Measurements from ENCODE around the gene BRD3OS.

The BRD3OS gene

DNA sequence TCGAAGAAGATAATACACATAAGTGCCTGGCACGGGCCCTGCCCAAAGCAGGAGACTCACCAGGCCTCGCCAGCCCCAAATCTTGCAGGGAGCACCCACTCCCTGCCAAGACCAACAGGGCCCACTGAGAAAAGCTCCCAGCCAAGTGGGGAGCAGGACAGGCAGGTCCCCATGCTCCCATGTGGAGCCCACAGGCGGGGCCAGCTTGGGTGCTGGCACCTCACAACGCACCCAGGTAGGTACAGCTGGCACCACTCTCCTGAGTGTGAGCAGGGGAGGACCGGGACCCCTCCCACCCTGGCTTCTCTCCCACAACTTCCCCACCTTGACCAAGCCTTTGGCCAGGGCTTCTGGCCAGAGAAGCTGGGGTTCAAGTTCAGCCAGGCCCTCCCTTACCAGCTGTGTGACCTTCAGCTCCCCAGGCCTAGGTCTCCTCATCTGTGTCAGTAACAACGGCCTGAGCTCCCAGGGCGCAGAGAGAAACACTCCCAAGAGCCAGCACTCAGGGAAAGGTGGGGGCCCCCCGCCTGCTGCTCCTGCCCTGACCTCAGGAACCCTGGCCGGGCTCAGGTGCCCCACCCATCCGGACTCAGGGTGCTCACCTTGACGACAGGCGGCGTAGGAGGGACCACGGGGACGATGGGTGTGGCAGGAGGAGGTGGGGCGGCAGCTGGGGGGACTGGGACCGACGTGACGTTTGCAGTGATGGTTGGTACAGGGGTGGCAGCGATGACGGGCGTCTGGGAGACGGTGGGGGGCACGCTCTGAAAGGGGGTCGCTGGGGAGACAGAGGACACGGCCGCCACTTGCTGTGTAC is 24.7 kb downstream of the BRD3OS start:
- in situ Hi-C loops (cut with MboI; ENCODE audit: low sequenced_read_pairs): no loop called here

DNA sequence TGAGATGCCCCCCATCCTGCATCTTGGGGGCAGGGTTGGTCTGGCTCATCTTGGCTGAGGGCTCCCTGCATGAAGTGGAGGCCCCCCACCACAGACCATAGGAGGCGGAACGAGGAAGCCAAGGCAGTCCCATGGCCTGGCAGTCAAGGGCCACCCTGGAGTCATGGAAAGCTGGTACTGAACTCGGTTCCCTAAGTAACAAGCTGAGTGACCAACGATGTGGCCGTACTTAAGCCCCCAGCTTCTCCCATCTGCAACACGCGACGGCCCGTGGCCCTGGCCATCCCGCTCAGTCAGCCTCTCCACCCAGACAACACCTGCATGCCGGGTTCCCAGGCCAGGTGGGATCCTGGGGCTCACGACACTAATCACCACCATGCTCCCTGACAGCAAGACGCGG is 25.4 kb downstream of the BRD3OS start:
- in situ Hi-C loops (cut with MboI; ENCODE audit: low sequenced_read_pairs): no loop called here

DNA sequence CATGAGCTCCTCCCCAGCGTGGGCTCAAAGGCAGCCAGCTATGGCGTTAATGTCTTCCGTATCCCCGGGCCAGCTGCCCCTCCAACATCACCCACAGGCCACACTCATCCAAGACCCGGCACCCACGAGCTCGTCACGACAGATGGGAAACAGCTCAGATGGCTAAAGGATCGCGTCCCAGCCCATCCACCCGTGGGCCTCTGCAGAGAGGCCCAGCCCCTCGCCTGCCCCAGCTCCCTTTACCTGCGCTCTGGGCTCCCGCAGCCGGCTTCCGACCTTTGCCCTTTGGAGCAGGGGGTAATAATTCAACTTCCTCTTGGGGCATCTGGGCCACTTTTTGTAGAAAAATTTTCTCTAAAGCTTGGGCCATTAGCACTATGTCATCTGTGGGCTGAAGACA is 26.0 kb downstream of the BRD3OS start:
- in situ Hi-C loops (cut with MboI; ENCODE audit: low sequenced_read_pairs): no loop called here

DNA sequence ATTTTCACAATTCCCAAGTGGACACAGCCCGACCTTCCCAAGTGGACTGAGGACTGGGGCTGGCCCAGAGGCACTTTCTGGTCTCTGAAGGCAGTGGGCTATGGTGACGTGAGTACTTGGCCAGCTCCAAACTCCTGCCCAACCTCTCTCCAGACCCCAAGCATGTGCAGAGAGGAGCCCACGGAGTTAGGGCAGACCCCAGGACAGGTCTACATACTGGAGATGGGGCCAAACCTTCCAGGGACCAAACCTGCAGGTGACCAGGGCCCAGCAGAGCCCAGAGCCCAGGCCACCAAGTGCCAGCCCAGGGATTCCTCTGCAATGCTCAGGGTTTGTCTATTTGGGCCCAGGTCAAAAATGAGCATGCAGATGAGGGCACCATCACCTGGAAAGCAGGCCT is 27.2 kb downstream of the BRD3OS start:
- in situ Hi-C loops (cut with MboI; ENCODE audit: low sequenced_read_pairs): no loop called here

DNA sequence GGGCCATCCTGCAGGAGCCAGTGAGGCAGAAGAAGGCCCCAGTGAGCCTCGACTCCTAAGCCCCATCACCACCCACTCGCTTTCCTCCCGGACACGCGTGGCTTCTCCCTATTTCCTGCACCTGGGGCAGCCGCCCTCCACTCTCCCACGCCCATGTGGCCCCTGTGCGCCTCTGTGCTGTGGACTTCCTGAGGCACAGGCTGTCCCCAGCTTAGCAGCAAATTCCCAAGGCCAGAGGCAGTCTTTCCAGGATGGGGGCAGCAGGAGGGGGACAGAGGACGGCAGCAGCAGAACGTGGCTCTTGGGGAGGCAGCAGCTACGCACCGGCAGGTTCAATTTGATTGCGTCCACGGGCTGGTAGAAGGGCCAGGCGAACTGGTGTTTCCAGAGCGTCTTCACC is 27.7 kb downstream of the BRD3OS start:
- in situ Hi-C loops (cut with MboI; ENCODE audit: low sequenced_read_pairs): no loop called here

DNA sequence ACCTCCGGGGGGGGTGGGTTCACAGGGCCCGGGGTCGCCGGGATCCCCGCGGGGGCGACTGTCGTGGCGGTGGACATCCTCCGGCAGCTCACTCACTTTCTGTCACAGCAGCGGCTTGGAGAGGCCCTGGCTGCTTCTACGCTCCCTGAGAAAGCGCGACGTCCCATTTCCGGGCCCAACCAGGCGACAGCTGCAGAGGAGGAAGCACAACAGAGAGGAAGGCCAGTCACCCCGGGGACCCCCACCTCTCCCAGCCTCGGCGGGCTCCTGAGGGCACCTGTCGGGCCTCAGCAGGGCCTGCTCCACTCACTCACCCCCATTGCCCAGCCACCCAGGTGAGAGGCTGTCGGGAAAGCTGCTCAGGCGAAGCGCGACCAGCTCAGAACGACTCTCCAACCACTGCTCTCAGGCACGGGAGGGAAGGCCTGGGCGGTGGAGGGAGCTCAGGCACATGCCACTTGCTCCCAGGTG is 28.2 kb downstream of the BRD3OS start:
- in situ Hi-C loops (cut with MboI; ENCODE audit: low sequenced_read_pairs): no loop called here

DNA sequence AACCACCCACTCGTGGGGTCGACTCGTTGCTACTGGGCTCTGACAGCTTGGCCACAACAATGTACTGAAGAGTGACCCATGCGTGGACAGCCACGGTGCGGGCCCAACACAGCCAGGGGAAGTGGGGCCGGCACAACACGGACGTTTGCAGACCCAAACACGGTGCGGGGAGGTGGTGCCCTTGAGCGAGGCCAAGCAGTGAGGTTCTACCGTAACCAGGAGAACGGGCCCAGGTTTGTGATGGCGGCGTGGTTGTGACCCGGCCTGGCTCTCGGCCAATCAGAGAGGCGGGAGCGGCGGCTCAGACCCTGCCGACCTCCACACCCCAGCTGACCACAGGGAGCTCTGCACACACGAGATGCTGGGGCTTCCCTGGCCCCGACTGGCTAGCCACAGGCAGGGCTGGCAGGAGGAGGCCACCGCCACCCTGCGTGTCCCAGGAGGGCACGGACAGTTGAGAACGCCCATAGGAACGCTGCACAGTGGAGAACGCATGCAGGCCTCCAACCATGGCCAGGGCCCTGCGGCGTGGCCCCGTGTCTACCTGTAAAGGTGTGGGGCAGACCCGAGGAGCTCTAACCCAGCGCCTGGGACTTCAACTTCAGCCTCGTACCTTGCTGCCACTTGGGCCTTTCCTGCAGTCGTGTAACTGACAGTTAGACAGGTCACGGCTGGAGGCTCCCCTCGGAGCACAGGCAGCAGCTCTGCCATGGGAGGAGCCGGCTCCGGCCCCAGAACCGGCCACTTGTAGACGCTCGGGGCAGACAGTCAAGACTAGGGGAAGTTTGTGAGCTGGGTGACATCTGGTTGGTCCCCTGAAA is 28.9 kb downstream of the BRD3OS start:
- in situ Hi-C loops (cut with MboI; ENCODE audit: low sequenced_read_pairs): no loop called here

DNA sequence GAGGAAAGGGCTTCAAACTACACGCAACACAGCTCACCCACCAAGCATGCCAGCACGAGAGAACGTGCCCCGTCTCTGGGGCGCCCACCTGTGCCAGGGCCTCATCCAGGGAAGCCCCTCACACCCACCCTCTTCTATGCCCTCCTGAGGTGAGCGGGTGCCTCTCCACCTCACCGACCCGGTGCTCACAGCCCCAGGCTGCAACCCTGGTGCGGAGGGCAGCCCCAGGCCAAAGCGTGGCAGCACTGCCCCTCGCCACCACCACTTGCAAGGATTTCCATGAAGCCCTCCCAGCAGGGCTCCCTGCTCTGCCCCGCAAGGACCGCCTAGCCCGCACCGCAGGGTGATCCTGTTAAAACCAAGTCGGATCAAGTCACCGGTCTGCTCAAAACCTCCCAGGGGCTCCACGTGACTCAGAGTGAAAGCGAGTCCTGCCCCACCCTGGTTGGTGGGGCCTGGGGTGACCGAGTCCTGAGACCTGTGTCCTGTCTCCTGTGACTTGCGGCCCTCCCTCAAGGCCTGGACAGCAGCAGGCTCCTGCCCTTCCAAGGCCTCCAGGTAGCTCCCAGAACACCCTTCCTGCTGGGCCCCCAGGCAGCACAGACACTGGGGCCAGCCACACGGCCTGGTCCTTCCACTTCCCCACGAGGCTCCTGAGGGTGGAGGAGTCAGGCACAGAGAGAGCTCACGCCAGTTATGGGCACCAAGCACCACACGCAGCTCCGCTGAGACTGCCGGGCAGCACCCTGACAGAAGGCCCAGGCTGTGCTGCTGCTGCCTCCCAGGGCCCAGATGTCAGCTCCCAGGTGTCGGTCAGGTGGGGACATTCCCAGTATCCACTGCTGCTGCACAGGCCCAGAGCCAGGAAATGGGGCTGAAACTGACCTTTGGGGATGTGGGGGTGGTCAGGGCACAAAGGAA is 29.9 kb downstream of the BRD3OS start:
- in situ Hi-C loops (cut with MboI; ENCODE audit: low sequenced_read_pairs): no loop called here

DNA sequence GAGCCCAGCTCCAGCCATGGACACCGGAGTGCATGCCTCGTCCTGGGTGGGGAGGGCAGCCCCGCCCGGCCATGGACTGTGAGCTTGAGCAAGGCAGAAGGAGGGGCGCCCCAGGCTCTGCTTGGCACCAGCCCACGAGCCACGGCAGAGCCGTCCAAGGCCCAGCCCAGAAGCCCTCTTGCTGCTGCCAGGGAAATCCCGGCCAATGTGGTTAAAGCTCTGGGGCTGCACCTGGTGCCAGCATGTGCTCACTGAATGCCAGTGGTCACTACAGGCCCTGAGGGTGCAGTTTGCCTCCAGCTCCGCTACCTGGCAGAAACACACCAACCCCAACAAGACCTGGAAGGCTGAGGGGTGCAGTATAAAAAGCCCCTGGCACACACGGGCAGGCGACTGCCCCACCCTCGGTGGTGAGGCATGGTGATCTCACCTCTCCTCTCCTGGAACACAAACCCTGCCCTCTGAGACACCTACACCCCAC is 30.7 kb downstream of the BRD3OS start:
- in situ Hi-C loops (cut with MboI; ENCODE audit: low sequenced_read_pairs): no loop called here

DNA sequence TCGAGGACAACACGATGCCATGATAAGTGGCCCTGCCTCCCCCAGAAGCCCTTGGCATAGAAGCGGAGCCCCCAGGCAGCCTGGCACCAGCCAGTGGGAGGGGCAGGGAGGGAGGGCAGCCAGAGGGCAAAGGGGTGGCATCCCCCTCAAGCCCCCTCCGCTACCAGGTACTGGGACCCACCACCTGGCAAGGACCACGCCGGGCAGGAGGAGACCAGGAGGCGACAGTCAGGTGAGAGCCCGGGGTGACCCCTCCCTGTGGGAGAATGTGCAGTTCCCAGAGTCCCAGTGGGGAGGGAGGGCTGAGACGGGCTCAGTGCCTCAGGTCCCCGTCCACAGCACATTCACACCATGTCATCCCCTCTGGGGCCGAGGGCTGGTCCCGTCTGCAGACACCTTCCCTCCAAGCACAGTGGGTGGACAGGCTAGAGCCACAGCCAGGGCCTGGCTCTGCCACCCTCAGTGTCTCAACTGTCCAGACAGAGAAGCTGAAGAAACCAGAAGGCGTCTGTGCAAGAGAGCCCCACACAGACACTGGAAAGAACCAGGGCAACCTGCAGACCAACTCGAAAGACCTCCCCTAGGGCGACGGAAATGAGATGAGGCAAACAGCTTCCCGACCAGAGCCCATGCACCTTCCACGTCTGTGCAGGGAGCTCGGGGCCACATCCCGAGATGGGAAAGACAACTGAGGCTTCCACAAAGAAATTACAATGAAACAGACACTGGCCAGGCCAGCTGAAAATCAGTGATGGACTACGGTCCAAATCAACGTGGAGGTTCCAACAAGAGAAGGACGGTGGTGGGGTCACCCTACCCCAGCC is 31.4 kb downstream of the BRD3OS start:
- in situ Hi-C loops (cut with MboI; ENCODE audit: low sequenced_read_pairs): no loop called here

DNA sequence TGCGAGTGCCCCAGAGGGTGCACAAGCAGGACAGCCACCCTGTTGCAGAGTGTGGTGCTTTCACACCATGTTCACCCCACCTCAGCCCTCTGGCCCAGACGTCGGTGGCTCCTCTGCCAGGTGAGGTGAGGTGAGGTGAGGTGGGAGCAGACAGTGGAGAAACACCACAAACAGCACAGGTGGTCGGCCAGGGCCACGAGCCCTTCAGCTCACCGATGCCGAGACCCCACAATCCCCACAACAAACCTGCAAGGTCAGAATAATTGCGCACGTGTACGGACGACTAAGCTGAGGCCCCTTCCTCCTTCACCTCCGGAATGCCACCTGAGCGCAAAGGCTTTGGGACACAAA is 32.0 kb downstream of the BRD3OS start:
- in situ Hi-C loops (cut with MboI; ENCODE audit: low sequenced_read_pairs): no loop called here

DNA sequence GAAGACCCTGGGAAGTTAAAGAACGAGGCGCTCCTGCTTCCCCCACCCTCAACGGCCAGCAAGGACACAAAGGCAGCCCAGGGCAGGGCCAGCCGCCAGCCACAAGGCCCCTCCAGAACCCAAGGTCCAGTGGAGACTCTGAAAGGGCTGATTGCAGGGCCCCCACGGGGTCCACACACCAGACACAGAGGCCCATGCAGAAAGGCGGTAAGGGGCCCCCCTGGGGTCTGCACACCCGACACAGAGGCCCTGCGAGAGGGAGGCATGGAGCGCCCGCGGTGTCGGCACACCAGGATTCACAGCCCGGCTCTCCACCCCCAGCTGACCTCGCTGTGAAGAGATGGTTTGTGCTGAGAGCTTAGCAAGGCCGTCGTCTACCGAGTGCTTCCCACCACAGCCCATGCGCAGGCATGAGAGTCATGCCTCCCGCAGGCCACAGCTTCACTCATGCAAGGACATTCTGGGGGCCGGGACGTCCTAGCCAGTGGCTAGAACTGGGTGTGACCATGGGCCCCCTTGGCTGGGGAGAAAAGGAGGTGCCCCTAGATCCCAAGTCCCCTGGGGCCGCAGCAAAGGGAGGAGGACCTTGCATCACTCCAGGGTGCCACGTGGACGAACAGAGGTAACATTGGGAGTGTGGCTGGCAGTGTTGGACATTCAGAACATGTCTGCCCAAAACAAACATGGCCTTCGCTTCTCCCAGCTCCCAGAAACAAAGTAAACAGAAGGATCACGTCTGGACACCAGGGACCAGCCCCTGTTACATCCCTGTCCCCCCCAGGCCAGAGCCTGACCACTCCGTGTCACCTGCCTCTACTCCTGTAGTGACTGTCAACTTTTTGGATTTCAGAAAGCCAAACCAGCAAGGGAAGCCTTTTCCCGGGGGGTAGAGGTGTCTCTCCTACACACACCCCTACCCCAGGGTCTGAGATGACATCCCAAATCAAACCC is 32.7 kb downstream of the BRD3OS start:
- in situ Hi-C loops (cut with MboI; ENCODE audit: low sequenced_read_pairs): no loop called here

DNA sequence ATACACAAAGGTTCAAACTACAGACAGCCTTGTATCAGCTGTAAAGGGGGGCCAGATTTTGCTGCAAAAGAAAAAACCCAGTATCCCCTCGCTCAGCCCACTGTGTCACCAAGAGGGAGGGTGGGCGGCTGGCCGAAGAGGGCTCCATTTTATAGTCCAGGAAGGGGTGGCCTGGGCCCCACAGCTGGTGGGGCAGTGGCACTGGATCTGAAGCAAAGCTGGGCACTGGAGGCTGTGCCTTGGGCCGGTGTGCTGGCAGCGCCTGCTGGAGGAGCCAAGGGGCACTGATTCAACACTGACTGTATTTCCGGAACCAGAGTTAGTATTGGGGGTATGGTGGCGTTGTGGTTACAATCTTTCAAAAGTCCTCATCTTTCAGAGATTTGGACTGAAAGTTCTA is 33.4 kb downstream of the BRD3OS start:
- in situ Hi-C loops (cut with MboI; ENCODE audit: low sequenced_read_pairs): no loop called here

DNA sequence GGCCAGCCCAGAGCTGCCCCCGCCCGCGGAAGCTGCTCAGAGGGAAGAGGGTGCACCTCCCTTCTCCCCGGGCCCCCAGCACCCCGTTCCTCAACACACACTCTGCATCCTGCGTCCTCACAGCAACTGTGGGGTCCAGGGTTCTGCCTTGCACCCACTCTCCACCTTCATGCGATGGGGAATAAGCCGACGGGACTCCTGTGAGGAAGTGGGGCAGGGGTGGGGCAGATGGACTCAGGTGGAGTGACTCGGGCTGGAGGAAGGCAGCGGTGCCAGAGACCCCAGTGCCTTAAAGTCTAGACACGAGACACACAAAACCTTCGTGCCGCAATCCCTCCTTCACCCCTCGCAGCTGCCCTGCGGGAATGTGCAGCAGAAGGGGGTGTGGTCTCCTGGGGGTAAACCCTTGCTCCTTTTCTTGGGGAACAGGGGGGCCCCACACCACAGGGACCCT is 33.9 kb downstream of the BRD3OS start:
- in situ Hi-C loops (cut with MboI; ENCODE audit: low sequenced_read_pairs): no loop called here

DNA sequence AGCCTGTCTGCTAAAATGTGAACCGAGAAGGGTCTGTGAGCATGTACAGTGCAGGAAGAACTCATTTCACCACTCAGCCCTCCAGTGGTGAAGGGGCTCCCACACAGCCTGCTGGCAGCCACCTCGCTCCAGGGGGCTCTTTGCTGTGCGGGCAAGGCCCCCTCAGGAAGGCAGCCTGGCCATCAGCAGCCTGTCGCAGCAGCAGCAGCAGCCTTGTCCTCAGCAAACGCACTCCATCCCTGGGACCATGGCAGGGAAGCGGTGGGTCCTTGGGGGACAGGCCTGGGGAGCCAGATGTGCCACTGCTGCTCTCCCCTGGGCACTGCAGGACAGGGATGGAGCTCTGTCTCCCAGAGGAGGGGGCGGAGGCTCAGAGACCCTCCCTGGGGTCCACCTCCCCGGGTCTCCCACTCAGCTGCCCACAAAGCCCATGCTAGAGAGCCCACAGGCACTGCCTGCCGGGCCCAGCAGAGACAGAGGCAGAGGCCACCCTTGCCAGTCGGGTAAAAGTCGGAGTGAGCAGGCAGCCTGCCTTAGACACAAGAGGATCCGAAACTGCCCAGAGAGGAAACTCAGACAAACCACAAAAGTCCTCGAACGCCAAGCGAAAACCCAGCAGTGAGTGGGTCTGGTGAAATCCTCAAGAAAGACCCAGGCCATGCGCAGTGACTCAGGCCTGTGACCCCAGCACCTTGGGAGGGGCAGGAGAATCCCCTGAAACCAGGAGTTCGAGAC is 34.5 kb downstream of the BRD3OS start:
- in situ Hi-C loops (cut with MboI; ENCODE audit: low sequenced_read_pairs): no loop called here

DNA sequence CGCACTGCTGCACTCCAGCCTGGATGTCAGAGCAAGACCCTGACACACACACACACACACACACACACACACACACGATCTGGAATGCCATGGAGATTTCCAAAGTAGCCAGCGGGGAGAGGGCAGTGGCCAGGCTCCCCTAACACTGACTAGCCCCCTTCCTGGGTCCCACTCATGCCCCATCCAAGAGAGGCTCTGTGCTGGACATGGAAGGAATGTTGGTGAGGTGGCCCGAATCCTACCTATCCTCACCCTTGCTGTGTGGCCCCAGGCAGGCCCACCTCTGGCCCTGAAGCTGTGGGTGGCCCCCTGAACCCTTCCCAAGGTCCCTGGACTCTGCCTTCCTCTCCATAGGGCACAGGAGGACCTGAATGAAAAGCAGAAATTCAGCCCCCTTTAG is 35.3 kb downstream of the BRD3OS start:
- in situ Hi-C loops (cut with MboI; ENCODE audit: low sequenced_read_pairs): no loop called here

DNA sequence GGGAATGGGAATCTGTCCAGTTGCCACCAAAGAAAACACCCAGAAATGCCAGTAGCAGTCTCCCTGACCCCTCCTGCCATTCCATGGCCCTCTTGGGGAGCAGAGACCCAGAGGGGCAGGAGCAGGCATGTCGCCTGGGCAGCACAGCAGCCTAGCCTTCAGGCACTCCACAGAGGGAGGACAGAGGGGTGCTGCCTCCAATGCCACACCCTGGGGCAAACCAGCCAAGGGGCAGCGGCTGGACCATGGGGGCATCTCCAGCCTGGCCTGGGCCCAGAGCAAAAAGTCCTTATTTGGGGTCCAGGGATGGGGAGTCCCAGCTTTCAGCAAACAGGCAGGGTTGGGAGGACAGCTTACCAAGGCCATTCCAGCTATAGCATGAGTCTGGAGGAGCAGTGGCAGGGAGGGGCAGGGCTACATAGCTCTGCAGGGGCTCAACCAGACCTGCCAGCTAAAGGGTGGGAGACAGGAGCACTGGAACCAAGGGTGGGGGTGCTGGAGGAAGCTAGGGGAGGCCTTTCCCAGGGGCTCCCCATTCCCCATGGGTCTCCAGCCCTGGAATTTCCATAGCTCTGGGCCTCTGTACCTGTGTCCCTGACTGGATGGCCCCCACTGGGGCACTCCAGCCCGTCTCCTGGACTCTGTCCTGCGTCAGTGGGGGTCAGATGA is 35.9 kb downstream of the BRD3OS start:
- in situ Hi-C loops (cut with MboI; ENCODE audit: low sequenced_read_pairs): no loop called here

Data from HL-60/S4 treated with retinoic acid at 250 ng/mL for 4 days and 3 days (cell line).